A204.1 (cell line): Measurements from ENCODE around the gene GMPS.
"Not testable (repeated sequence)": the region's sequence is repeated elsewhere in the genome, so short reads cannot be mapped to it uniquely, and the experiment has no call there.

Experiments used
- FAIRE-seq: peaks from 2 replicates; lab custom pipeline; 2012; peaks lifted over from hg19 to GRCh38; lab: Jason Lieb, UNC

GMPS gene

DNA sequence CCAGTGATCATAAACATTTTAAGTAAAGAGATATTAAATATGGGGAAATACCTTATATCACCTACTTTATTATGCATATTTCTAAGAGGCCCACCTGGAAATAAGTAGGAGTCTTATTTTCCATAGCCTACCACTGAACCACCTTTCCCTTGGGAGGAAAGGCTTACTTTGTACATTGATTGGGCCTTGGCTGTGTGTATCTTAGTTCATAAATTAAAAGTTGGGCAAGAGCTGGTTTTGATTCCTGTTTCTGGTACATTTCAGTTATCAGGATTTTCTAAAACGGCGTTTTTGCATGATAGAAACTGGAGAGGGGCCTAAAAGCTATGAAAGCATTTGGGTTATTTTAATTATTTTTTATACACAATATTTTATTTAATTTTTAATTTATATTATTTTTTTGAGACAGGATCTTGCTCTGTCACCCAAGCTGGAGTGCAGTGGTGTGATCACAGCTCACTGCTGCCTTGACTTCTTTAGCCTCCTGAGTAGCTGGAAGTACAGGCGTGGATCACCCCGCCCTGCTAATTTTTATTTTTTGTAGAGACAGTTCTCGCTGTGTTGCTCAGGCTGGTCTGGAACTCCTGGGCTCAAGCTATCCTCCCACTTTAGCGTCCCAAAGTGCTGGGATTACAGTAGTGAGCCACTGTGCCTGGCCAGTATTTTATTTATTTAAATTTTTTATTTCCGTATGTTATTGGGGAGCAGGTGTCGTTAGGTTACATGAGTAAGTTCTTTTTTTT, 2.6 kb downstream of the GMPS start:
- FAIRE-seq: no peak

DNA sequence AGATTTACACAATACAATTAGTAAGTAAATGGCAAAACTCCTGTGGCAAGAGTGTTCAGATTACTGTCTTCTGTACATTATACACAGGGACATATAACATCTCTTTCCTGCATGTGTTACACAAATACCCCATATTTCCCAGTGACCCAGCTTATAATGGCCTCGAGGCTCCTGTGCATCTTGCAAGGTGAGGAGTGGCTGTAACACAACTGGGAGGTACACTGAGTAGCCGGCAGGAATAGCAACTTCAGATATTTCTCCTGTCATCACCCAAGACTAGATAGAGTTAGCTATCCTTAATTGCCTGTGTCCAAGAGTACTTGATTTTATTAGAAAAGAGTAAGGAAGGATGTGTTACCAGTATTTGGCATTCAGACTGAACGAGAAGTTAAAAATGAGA, 5.6 kb downstream of the GMPS start:
- FAIRE-seq: no peak

DNA sequence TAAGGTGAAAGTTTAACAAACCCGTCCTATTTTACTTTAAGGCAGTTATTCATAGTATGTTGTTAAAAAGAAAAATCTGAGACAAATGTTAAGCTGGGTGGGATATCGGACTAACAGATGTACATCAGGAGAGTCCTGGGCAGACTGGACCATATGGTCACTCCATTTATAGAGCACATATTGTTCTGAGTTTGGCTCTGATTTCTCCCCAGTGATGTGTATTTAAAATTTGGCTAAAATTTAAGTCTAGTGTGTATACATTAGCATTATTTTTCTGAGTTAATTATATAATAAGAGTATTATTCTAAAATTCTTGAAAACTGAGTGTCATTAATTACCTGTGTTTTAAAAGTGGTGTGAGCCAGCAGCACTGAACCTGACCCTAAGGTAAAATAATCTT, 6.1 kb downstream of the GMPS start:
- FAIRE-seq: no peak

- no peak for FAIRE-seq
Observed at GRCh38 chr3:155880286-155880685, 9.8 kb downstream of the GMPS start.

DNA sequence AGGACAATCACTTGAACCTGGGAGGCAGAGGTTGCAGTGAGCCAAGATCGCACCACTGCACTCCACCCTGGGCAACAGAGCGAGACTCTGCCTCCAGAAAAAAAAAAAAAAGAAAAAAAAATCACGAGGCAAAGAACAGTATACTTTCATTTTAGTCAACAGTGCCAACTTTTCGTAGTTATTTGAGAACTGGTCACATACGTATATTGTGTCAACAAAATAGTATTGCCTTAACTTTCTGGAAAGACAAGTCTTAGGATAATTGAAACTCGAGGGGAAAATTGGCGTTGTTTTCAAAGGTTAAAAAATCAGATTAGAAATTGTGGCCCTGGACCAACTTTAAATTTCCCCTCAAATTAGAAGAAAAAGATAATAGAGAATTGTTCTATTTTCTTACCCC, 13.8 kb downstream of the GMPS start:
- no peak for FAIRE-seq

DNA sequence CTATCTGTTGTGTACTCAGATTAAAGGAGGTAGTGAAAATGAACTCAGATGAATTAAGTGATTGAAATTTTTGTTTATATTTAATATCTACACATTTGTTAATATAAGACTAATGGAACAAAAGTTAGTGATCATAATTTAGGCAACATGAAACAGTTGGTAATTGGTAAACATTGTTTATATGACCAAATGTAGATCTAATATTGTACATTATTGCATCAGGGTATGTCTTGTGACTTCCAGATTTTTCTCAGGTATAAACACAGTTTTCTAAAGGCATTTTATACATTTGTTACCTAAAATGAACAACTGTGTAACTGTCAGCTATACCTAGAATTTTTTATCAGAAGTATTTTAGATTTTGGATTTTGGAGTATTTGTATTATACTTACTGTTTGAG, 14.8 kb downstream of the GMPS start:
- FAIRE-seq: no peak

DNA sequence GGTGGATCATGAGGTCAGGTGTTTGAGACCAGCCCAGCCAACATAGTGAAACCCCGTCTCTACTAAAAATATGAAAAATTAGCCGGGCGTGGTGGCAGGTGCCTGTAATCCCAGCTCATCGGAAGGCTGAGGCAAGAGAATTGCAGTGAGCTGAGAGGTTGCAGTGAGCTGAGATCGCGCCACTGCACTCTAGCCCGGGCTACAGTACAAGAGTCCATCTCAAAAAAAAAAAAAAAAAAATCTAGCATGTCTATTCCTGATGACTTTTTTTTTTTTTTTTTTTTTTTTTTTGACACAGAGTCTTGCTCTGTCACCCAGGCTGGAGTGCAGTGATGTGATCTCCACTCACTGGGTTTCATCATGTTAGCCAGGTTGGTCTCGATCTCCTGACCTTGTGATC, 15.9 kb downstream of the GMPS start:
- FAIRE-seq: not testable (repeated sequence)

- FAIRE-seq: no peak
Observed at GRCh38 chr3:155886915-155887314, 16.5 kb downstream of the GMPS start.

DNA sequence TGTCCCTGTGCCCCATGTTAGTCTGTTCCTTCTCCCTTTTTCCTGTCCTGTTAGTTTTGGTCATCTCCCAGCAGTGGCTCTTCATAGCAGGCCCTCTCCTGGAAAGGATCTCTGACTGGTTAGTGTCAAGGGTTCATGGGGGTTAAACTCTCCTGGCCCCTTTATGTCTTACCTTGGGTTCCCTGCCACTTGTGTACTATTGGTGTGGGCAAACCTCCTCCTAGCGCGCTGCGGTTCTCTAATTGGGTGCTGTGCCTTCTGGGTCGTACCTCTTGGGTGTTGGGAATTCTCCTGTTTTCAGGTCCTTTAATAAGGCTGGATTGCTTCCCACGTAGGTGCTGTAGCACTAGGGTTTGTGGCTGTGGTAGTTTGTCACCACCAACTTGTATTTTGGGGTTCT, 18.8 kb downstream of the GMPS start:
- FAIRE-seq: no peak

DNA sequence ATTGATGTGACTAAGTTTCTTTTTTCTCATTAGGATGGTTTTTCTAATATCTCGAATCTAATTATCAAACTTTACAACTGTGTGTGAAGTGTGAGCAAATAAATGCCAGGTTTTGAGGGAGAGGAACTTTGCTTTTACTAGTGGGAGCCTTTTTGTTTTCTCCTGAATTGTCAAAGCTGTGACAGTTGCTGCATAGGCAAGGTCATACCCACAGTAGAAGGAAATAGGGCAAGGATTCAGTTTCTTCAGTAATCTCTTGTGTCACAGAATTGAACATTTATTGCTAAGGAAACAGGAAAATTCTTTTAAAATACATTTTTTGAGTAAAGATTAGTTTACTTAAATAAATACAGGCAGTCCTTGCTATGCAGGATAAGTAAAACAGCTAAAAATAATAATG, 19.5 kb downstream of the GMPS start:
- FAIRE-seq: no peak

DNA sequence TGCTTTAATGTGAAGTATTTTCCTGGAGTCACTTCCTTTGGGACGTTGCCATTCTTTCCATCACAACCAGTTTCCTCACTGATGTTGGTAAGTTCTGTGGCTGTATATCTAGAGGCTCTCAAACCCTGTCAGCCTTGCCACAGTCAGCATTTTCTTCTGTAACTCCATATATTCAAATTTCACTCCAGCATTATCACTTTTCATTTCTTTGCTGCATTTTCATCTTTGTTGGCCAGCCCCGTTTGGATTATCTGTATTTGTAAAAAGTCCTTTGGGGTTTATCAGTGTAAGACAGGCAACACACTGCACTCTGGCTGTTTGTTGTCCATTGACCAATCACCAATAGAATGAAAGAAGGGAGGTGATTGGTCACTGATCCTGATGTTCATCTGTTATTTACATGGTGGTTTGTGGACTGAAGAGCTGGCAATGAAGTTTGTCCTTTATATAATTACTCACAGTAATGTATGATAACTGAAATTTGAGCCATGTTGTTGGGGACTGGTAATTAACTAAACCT, 20.3 kb downstream of the GMPS start:
- FAIRE-seq: no peak

GRCh38 chr3:155891321-155891720, 20.9 kb downstream of the GMPS start:
- no peak for FAIRE-seq

- no peak for FAIRE-seq
Observed at GRCh38 chr3:155895379-155895900, 25.0 kb downstream of the GMPS start.

DNA sequence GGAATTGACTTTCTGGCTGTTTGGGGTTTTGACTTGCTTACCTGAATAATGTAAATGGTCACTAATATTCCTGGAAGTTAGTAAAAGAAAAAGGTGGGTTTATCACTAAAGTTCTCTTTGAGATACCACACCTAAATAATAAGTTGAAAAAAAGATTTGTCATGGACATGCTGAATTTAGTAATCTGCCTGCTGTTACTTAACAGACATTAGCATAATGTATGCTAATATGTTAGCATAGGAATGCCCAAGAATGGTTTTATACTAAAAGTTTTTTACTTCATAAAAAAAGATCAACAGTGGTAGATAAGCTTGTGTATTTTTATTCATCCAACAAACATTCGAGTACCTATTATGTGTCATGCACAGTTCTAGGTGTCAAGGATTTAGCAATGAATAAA, 36.5 kb downstream of the GMPS start:
- no peak for FAIRE-seq

GRCh38 chr3:155908086-155908485, 37.6 kb downstream of the GMPS start:
- no peak for FAIRE-seq

- no peak for FAIRE-seq
Observed at GRCh38 chr3:155908605-155909004, 38.2 kb downstream of the GMPS start.

- FAIRE-seq: no peak
Observed at GRCh38 chr3:155912090-155912489, 41.6 kb downstream of the GMPS start.

- no peak for FAIRE-seq
Observed at GRCh38 chr3:155912579-155913190, 42.2 kb downstream of the GMPS start.

DNA sequence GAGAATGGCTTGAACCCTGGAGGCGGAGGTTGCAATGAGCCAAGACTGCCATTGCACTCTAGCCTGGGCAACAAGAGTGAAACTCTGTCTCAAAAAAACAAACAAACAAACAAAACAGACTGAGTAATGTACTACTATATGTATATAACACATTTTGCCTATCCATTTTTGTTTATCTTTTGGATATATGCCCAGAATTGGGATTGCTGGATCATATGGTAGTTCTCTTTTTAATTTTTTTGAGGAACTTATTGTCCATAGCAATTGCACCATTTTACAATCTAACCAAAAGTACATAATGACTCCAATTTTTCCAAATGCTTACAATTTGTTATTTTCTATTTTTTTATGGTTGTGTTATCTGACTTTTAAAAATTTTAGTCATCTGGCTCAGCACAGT, 47.3 kb downstream of the GMPS start:
- FAIRE-seq: no peak

DNA sequence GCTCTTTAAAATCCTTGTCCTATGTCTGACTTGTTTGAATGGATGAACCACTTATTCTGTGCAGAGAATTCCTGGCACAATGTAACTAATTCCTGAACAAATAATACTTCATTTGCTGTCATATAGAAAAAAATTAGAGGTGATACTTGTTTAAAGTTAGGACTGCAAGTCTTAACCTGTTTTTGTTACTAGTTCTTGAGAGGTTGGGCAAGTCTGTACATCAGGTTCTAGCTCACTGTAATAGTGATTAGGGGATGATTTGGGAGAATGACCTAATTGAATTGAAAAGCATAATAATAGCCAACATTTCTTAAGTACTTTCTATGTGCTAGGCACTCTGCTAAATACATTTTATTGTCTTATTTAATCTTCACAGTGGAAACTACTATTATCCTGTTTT, 49.3 kb downstream of the GMPS start:
- no peak for FAIRE-seq

GRCh38 chr3:155921486-155921885, 51.0 kb downstream of the GMPS start:
- FAIRE-seq: no peak

DNA sequence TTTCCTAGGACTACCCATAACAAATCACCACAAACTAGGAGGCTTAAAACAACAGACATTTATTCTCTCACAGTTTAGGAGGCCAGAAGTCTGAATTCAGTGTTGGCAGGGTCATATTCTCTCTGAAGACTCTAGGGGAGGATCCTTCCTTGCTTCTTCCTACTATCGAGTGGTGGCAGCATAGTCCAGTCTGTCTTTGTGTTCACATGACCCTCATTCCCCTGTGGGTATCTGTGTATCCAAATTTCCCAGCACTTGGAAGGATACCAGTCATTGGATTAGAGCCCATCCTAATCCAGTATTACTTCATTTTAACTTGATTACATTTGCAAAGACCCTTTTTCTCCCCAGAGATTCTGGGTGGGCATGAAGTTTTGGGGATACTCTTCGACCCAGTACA, 63.8 kb downstream of the GMPS start:
- no peak for FAIRE-seq

- no peak for FAIRE-seq
Observed at GRCh38 chr3:155938409-155938808, 68.0 kb downstream of the GMPS start.

DNA sequence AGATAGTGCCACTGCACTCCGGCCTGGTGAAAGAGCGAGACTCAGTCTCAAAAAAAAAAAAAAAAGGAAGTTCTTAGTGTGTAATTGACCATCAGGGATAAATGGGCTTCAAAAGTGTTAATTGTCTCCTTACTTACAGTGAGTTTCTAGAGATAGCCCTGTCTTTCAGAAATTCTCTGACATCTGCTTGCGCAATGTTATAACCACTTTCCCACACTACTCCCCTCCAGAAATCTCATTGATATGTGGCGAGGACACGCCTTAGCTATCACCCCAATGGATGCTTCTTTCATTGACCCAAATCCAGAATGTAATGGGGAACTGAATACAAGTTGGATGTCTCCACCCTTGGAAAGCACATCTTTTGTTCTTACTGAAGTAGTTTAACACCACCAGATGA, 70.9 kb downstream of the GMPS start:
- no peak for FAIRE-seq
